Keratinocyte (primary cell): Measurements from ENCODE around the gene MYLIP. TPM values are rescaled to one million over a fixed set of nuclear protein-coding genes. Genes with fewer than 3 reads are reported as not detected.

Experiments
- DNase-seq: peaks from one replicate; pipeline ENCODE4 v3.0.0-alpha.2; 2011; ENCODE audit warnings: low read depth, missing footprints, low spot score
- FAIRE-seq: peaks from 2 replicates; lab custom pipeline; 2011; peaks lifted over from hg19 to GRCh38; lab: Jason Lieb, UNC
- H2AFZ ChIP-seq: 2 replicates; pipeline ENCODE4 v1.6.0; 2012; ENCODE audit warnings: low read length, control low read depth, inconsistent platforms; ENCODE audit not compliant: control insufficient read depth
- H3K27ac ChIP-seq: 2 replicates; pipeline ENCODE4 v1.5.1; 2011; ENCODE audit warnings: low read length; ENCODE audit not compliant: control insufficient read depth, insufficient read depth
- H3K27me3 ChIP-seq: 3 replicates; pipeline ENCODE4 v1.6.0; 2011; ENCODE audit warnings: low read length; ENCODE audit not compliant: control insufficient read depth, insufficient read depth; ENCODE audit errors: extremely low read depth
- H3K36me3 ChIP-seq, 2 experiments: 2 replicates in 1 of 2; 3 replicates in 1 of 2; pipeline ENCODE4 v1.5.1; 2011; ENCODE audit warnings: low read length in 2 of 2, mild to moderate bottlenecking in 1 of 2; ENCODE audit not compliant: control insufficient read depth in 2 of 2, insufficient read depth in 2 of 2; ENCODE audit errors: extremely low read depth in 1 of 2
- H3K4me1 ChIP-seq: 3 replicates; pipeline ENCODE4 v1.5.1; 2011; ENCODE audit warnings: low read length; ENCODE audit not compliant: control insufficient read depth, insufficient read depth; ENCODE audit errors: extremely low read depth
- H3K4me2 ChIP-seq: 3 replicates; pipeline ENCODE4 v1.6.0; 2011; ENCODE audit warnings: low read depth, low read length; ENCODE audit not compliant: control insufficient read depth, insufficient read depth; ENCODE audit errors: extremely low read depth
- H3K4me3 ChIP-seq, 3 experiments: fragments of 200-600 bp in 1 of 3; sonication (generic) in 1 of 3; 2 replicates in 2 of 3; 3 replicates in 1 of 3; pipeline ENCODE4 v1.5.1; 2011 to 2016; ENCODE audit warnings: low read length in 3 of 3, mild to moderate bottlenecking in 3 of 3, control low read depth in 2 of 3, inconsistent platforms in 1 of 3, low read depth in 1 of 3, mixed read lengths in 1 of 3, mixed run types in 1 of 3, moderate library complexity in 1 of 3; ENCODE audit not compliant: control insufficient read depth in 2 of 3, insufficient read depth in 2 of 3; ENCODE audit errors: extremely low read depth in 1 of 3
- H3K79me2 ChIP-seq: 2 replicates; pipeline ENCODE4 v1.6.0; 2012; ENCODE audit warnings: low read length; ENCODE audit not compliant: control insufficient read depth, insufficient read depth
- H3K9ac ChIP-seq: 3 replicates; pipeline ENCODE4 v1.6.0; 2011; ENCODE audit warnings: low read length; ENCODE audit not compliant: control insufficient read depth, insufficient read depth; ENCODE audit errors: extremely low read depth
- H3K9me1 ChIP-seq: 3 replicates; pipeline ENCODE4 v1.6.0; 2011; ENCODE audit warnings: low read length; ENCODE audit not compliant: control insufficient read depth, insufficient read depth; ENCODE audit errors: extremely low read depth
- H3K9me3 ChIP-seq: 2 replicates; pipeline ENCODE4 v1.5.1; 2012; ENCODE audit warnings: low read depth, low read length; ENCODE audit not compliant: control insufficient read depth
- H4K20me1 ChIP-seq: 3 replicates; pipeline ENCODE4 v1.6.0; 2011; ENCODE audit warnings: low read length; ENCODE audit not compliant: control insufficient read depth, insufficient read depth; ENCODE audit errors: extremely low read depth
- CTCF ChIP-seq, 3 experiments: IDR thresholded peaks in 1 of 3; conservative IDR thresholded peaks in 1 of 3; optimal IDR thresholded peaks in 1 of 3; 2 replicates in 2 of 3; 3 replicates in 1 of 3; pipeline versions ENCODE3 to v1.5.1; 2011; ENCODE audit warnings: low read length in 3 of 3, mild to moderate bottlenecking in 3 of 3, moderate library complexity in 2 of 3, control low read depth in 1 of 3, inconsistent platforms in 1 of 3; ENCODE audit not compliant: insufficient read depth in 2 of 3; ENCODE audit errors: extremely low read depth in 1 of 3
- EZH2 ChIP-seq: IDR thresholded peaks from one replicate; pipeline ENCODE4 v1.6.1; 2012; ENCODE audit warnings: inconsistent platforms, mild to moderate bottlenecking, low read length, moderate library complexity
- dilution Hi-C: fragments of 300-500 bp; cut with MboI; formaldehyde crosslinking; loops from one replicate; pipeline ENCODE4 v1.7.0; 2020; ENCODE audit warnings: low sequenced_read_pairs; ENCODE audit not compliant: extremely low pct_ligation_motif_present
- polyA plus RNA-seq, 5 experiments: library from polyadenylated mRNA; depleted of rRNA in 3 of 5; stranded (reverse) in 3 of 5; stranded (forward) in 1 of 5; unstranded in 1 of 5; fragments of >200 nt; gene quantifications; 1 replicate in 1 of 5; 2 replicates in 3 of 5; 3 replicates in 1 of 5; pipeline versions ENCODE4 v1.2.1 to v1.2.3, GENCODE V29; 2011 to 2012; ENCODE audit warnings: missing spikeins in 2 of 5, low read depth in 1 of 5, low replicate concordance in 1 of 5

The MYLIP gene
- polyA plus RNA-seq, 1 donor (not counting 4 experiments of a cell fraction or from before 2014, with no cell fraction given): 5.8 TPM

- Histone ChIP-seq H3K9me3 (no peaks in the 10 kb centered on the region), H3K79me2 (no peaks in the 10 kb centered on the region), H4K20me1 (no peaks in the 10 kb centered on the region), H3K4me2 (no peak overlapping the region), H2AFZ (no peak overlapping the region), H3K27me3 (peaks cover 3% of the 10 kb centered on the region), H3K4me3 (no peak overlapping the region), H3K36me3 (no peaks in the 10 kb centered on the region), H3K9ac (no peak overlapping the region), H3K27ac (no peak overlapping the region), H3K4me1 (no peaks in the 10 kb centered on the region), H3K9me1 (no peaks in the 10 kb centered on the region)
- dilution Hi-C loops: loop anchor here (25.0 kb wide), 1 partner anchor 491 kb away; no protein-coding TSS in a partner anchor
- DNase-seq (no peak), FAIRE-seq (no peak)
- TF ChIP-seq EZH2 (no peak), CTCF (optimal IDR thresholded peaks at IDR 0.05 in 1 of 3, IDR thresholded peaks at IDR 0.05 in 1 of 3, conservative IDR thresholded peaks at IDR 0.05 in 1 of 3; ENCODE audit: extremely low read depth in 1 of 3, insufficient read depth in 2 of 3, low read length in 3 of 3) (no peak)
Measured at GRCh38 chr6:16177881-16178280, 49.0 kb downstream of the MYLIP start.

- DNase-seq (no peak), FAIRE-seq (no peak)
- H3K27me3 ChIP-seq: peaks cover 3% of the 10 kb centered on the region
- H3K9me1 ChIP-seq: no peaks in the 10 kb centered on the region
- no peaks in the 10 kb centered on the region for H3K79me2 ChIP-seq
- TF ChIP-seq CTCF (optimal IDR thresholded peaks at IDR 0.05 in 1 of 3, IDR thresholded peaks at IDR 0.05 in 1 of 3, conservative IDR thresholded peaks at IDR 0.05 in 1 of 3; ENCODE audit: extremely low read depth in 1 of 3, insufficient read depth in 2 of 3, low read length in 3 of 3): no peak
- no peak for TF ChIP-seq EZH2
- no peaks in the 10 kb centered on the region for H3K36me3 ChIP-seq
- H3K27ac ChIP-seq: no peak overlapping the region
- dilution Hi-C loops: loop anchor here (25.0 kb wide), 1 partner anchor 491 kb away; no protein-coding TSS in a partner anchor
- no peak overlapping the region for H3K9ac ChIP-seq
- H3K4me2 ChIP-seq: no peak overlapping the region
- H3K4me1 ChIP-seq: no peaks in the 10 kb centered on the region
- H2AFZ ChIP-seq: no peak overlapping the region
- no peaks in the 10 kb centered on the region for H4K20me1 ChIP-seq
- no peak overlapping the region for H3K4me3 ChIP-seq
- no peaks in the 10 kb centered on the region for H3K9me3 ChIP-seq
Measured at GRCh38 chr6:16178351-16178750, 49.5 kb downstream of the MYLIP start.
